ENCODE data around the gene SS18.

The SS18 gene

DNA sequence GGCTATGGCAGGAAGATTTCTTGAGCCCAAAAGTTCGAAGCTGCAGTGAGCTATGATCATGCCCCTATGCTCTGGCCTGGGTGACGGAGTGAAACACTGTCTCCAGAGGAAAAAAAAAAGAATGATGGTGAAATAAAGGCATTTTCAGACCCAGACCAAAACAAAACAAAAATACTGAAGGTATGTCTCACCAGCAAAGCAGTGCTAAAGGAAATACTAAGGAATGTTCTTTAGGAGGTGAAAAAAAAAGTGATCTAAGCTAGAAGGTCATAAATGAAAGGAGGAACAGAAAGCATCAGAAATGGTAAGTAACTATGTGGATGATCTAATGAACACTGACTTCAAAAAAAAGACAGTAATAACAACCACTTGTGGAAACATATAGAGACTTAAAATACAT lies 18.7 kb downstream of the SS18 start:
- H3K4me1 ChIP-seq (ENCODE audit: insufficient read depth, low read length, poor library complexity, severe bottlenecking), result peaks cover 9% of the 10 kb centered on the region
- peaks cover 85% of the 10 kb centered on the region for H3K36me3 ChIP-seq (ENCODE audit: insufficient read depth, low read length)
- H3F3A ChIP-seq (ENCODE audit: low read depth), result no peaks in the 10 kb centered on the region
- H2AFZ ChIP-seq (ENCODE audit: low read length), result no peak overlapping the region
- H3K4me2 ChIP-seq (ENCODE audit: low read depth, low read length, poor library complexity, severe bottlenecking), result no peak overlapping the region
- TF ChIP-seq, protein P1, sequence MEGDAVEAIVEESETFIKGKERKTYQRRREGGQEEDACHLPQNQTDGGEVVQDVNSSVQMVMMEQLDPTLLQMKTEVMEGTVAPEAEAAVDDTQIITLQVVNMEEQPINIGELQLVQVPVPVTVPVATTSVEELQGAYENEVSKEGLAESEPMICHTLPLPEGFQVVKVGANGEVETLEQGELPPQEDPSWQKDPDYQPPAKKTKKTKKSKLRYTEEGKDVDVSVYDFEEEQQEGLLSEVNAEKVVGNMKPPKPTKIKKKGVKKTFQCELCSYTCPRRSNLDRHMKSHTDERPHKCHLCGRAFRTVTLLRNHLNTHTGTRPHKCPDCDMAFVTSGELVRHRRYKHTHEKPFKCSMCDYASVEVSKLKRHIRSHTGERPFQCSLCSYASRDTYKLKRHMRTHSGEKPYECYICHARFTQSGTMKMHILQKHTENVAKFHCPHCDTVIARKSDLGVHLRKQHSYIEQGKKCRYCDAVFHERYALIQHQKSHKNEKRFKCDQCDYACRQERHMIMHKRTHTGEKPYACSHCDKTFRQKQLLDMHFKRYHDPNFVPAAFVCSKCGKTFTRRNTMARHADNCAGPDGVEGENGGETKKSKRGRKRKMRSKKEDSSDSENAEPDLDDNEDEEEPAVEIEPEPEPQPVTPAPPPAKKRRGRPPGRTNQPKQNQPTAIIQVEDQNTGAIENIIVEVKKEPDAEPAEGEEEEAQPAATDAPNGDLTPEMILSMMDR (conservative IDR thresholded peaks at IDR 0.05; ENCODE audit: low read length), result no peak
- no peak for TF ChIP-seq EZH2phosphoT487 (IDR thresholded peaks at IDR 0.05; ENCODE audit: borderline replicate concordance)
- peaks cover 14% of the 10 kb centered on the region for H3K9me3 ChIP-seq (ENCODE audit: insufficient read depth, low read depth, low read length)
- H3K9ac ChIP-seq (ENCODE audit: low read depth, low read length, poor library complexity, severe bottlenecking), result no peak overlapping the region
- peaks cover 11% of the 10 kb centered on the region for H3K27me3 ChIP-seq (ENCODE audit: insufficient read depth, low read length, poor library complexity, severe bottlenecking)
- no peaks in the 10 kb centered on the region for H3K9me2 ChIP-seq (replicated peaks; ENCODE audit: low read depth, low read length)
- H3K4me3 ChIP-seq (ENCODE audit: low read length, poor library complexity, severe bottlenecking), result no peak overlapping the region
- peaks cover 8% of the 10 kb centered on the region for H4K20me1 ChIP-seq (ENCODE audit: insufficient read depth, low read length, poor library complexity, severe bottlenecking)
- H3K79me2 ChIP-seq (ENCODE audit: insufficient read depth, low read length), result peaks cover 61% of the 10 kb centered on the region

GRCh38 chr18:26071020-26071419 lies 19.4 kb downstream of the SS18 start:
- Histone ChIP-seq H3K9me3 (ENCODE audit: insufficient read depth, low read depth, low read length) (peaks cover 14% of the 10 kb centered on the region), H3K9ac (ENCODE audit: low read depth, low read length, poor library complexity, severe bottlenecking) (no peak overlapping the region), H3K27me3 (ENCODE audit: insufficient read depth, low read length, poor library complexity, severe bottlenecking) (peaks cover 11% of the 10 kb centered on the region), H3K4me1 (ENCODE audit: insufficient read depth, low read length, poor library complexity, severe bottlenecking) (peaks cover 9% of the 10 kb centered on the region), H3K36me3 (ENCODE audit: insufficient read depth, low read length) (peaks cover 86% of the 10 kb centered on the region), H4K20me1 (ENCODE audit: insufficient read depth, low read length, poor library complexity, severe bottlenecking) (peaks cover 8% of the 10 kb centered on the region), H3K4me3 (ENCODE audit: low read length, poor library complexity, severe bottlenecking) (no peak overlapping the region), H3K79me2 (ENCODE audit: insufficient read depth, low read length) (peaks cover 57% of the 10 kb centered on the region), H3K4me2 (ENCODE audit: low read depth, low read length, poor library complexity, severe bottlenecking) (no peak overlapping the region), H3F3A (ENCODE audit: low read depth) (no peaks in the 10 kb centered on the region), H2AFZ (ENCODE audit: low read length) (no peak overlapping the region), H3K9me2 (replicated peaks; ENCODE audit: low read depth, low read length) (no peaks in the 10 kb centered on the region)
- no peak for TF ChIP-seq EZH2phosphoT487 (IDR thresholded peaks at IDR 0.05; ENCODE audit: borderline replicate concordance)
- TF ChIP-seq, protein P1 (conservative IDR thresholded peaks at IDR 0.05; ENCODE audit: low read length), result no peak

DNA sequence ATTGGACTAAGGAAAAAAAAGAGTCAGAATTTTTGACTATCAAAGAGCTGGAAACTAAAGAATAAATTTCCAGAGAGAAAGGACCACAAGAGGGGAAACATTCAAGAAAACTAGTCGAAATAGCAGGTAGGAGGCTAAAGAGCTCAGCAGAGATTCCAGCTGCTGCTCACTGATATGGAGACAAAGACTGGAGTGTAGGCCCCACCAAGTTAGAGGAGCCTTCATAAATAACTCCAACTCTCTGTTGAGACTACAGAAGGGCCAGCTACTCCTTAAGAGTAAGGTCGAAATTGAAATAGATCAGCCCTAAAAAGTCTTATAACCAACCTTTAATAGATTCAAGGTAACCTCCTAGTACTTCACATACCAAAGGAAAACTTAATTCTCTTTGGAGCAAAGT lies 31.1 kb downstream of the SS18 start:
- H3K4me3 ChIP-seq (ENCODE audit: low read length, poor library complexity, severe bottlenecking), result no peak overlapping the region
- no peak overlapping the region for H2AFZ ChIP-seq (ENCODE audit: low read length)
- H3K9me3 ChIP-seq (ENCODE audit: insufficient read depth, low read depth, low read length), result no peaks in the 10 kb centered on the region
- no peaks in the 10 kb centered on the region for H3K27me3 ChIP-seq (ENCODE audit: insufficient read depth, low read length, poor library complexity, severe bottlenecking)
- no peak overlapping the region for H3K9ac ChIP-seq (ENCODE audit: low read depth, low read length, poor library complexity, severe bottlenecking)
- peaks cover 3% of the 10 kb centered on the region for H4K20me1 ChIP-seq (ENCODE audit: insufficient read depth, low read length, poor library complexity, severe bottlenecking)
- peaks cover 4% of the 10 kb centered on the region for H3K4me1 ChIP-seq (ENCODE audit: insufficient read depth, low read length, poor library complexity, severe bottlenecking)
- H3K4me2 ChIP-seq (ENCODE audit: low read depth, low read length, poor library complexity, severe bottlenecking), result no peak overlapping the region
- no peaks in the 10 kb centered on the region for H3K9me2 ChIP-seq (replicated peaks; ENCODE audit: low read depth, low read length)
- H3F3A ChIP-seq (ENCODE audit: low read depth), result no peaks in the 10 kb centered on the region
- peaks cover 26% of the 10 kb centered on the region; the same call in 1 of the 2 replicates for H3K79me2 ChIP-seq (ENCODE audit: insufficient read depth, low read length)
- TF ChIP-seq, protein P1 (conservative IDR thresholded peaks at IDR 0.05; ENCODE audit: low read length), result no peak
- no peak for TF ChIP-seq EZH2phosphoT487 (IDR thresholded peaks at IDR 0.05; ENCODE audit: borderline replicate concordance)
- H3K36me3 ChIP-seq (ENCODE audit: insufficient read depth, low read length), result peaks cover 37% of the 10 kb centered on the region

All from Loucy (cell line).